ENCODE data around the gene NMRK2. TPM values are rescaled to one million over a fixed set of nuclear protein-coding genes. Genes with fewer than 3 reads are reported as not detected.

Gene NMRK2
- total RNA-seq, 1 experiment from 2014 or later, result 60.0 TPM

DNA sequence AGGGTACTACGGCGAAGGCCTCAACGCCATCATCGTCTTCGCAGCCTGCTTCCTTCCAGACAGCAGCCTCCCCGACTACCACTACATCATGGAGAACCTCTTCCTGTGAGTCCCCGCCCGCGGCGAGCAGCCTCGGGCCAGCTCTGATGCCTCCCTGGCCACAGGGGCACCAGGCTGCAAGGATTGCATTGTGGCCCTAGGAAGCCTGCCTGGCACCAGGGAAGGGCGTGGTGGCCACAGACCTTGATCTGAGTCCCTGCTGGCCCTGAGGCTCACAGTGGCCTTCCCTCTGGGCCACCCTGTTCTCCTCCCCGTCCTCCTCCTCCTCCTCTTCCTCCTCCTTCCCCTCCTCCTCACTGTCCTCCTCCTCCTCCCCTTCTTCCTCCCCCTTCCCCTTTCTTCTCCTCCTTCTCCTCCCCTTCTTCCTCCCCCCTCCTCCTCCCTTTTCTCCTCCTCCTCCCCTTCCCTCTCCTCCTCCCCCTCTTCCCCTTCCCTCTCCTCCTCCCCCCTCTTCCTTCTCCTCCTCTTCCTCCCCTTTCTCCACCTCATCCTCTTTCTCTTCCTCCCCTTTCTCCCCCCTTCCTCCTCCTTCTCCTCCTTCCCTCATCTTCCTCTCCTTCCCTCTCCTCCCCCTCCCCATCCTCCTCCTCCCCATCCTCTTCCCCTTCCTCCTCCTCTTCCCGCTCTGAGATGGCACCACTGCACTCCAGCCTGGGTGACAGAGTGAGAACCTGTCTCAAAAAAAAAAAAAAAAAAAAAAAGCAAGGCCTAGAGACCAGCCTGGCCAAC is 24.4 kb upstream of the NMRK2 start:
- TF ChIP-seq, protein P1, sequence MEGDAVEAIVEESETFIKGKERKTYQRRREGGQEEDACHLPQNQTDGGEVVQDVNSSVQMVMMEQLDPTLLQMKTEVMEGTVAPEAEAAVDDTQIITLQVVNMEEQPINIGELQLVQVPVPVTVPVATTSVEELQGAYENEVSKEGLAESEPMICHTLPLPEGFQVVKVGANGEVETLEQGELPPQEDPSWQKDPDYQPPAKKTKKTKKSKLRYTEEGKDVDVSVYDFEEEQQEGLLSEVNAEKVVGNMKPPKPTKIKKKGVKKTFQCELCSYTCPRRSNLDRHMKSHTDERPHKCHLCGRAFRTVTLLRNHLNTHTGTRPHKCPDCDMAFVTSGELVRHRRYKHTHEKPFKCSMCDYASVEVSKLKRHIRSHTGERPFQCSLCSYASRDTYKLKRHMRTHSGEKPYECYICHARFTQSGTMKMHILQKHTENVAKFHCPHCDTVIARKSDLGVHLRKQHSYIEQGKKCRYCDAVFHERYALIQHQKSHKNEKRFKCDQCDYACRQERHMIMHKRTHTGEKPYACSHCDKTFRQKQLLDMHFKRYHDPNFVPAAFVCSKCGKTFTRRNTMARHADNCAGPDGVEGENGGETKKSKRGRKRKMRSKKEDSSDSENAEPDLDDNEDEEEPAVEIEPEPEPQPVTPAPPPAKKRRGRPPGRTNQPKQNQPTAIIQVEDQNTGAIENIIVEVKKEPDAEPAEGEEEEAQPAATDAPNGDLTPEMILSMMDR (conservative IDR thresholded peaks at IDR 0.05), result no peak
- WGBS (ENCODE audit: extremely low coverage, insufficient read length, low lambda C conversion rate), result 40% methylated on average over 1 of the region's 14 CpGs
- H3K4me1 ChIP-seq (ENCODE audit: insufficient read depth, low read length), result no peaks in the 10 kb centered on the region

More for the DNA sequence above, 24.4 kb upstream of the NMRK2 start:
- H3K9ac ChIP-seq (ENCODE audit: extremely low read depth, insufficient read length, low read length), result no peak overlapping the region
- no peak overlapping the region for H4K8ac ChIP-seq (replicated peaks; ENCODE audit: insufficient read length, low read depth, low read length)
- H3K79me2 ChIP-seq (ENCODE audit: insufficient read depth, low read length), result no peaks in the 10 kb centered on the region
- H3K56ac ChIP-seq (ENCODE audit: insufficient read length, low read depth, low read length), result no peak overlapping the region
- H3K9me3 Mint-ChIP-seq, result peaks cover 17% of the 10 kb centered on the region in 2 experiments
- H2BK120ac ChIP-seq (ENCODE audit: low read depth, low read length, poor library complexity, severe bottlenecking), result no peak overlapping the region
- H2BK15ac ChIP-seq (ENCODE audit: low read depth, low read length), result no peak overlapping the region
- no peak overlapping the region for H2BK12ac ChIP-seq (ENCODE audit: insufficient read length, low read depth, low read length)
- no peaks in the 10 kb centered on the region; the same call in 1 of the 2 replicates for H3K27me3 Mint-ChIP-seq (ENCODE audit: low read depth)
- no peak overlapping the region for H4K5ac ChIP-seq (ENCODE audit: insufficient read length, low read depth, low read length)
- H4K91ac ChIP-seq (ENCODE audit: insufficient read length, low read depth, low read length), result no peak overlapping the region
- peaks cover 34 to 44% (median 44%) of the 10 kb centered on the region in 3 experiments for H3K36me3 Mint-ChIP-seq (ENCODE audit: insufficient read depth in 1 of 3, low read depth in 3 of 3)
- H4K20me1 ChIP-seq (ENCODE audit: control insufficient read depth, insufficient read depth, insufficient read length), result no peaks in the 10 kb centered on the region
- no peak overlapping the region for H3K4me2 ChIP-seq (ENCODE audit: insufficient read depth, insufficient read length, low read length)
- no peak overlapping the region for H3K18ac ChIP-seq (ENCODE audit: insufficient read length, low read depth, low read length)
- no peak overlapping the region for H3T11ph ChIP-seq (ENCODE audit: low read length)
- no peak overlapping the region for H2BK20ac ChIP-seq (ENCODE audit: low read depth, low read length, poor library complexity, severe bottlenecking)
- no peaks in the 10 kb centered on the region for H3K4me1 Mint-ChIP-seq
- no peak overlapping the region for H2AFZ ChIP-seq (ENCODE audit: low read length)
- no peaks in the 10 kb centered on the region for H3K27me3 ChIP-seq (ENCODE audit: insufficient read depth, low read length)
- no peak for DNase-seq
- no peak overlapping the region for H3K14ac ChIP-seq (ENCODE audit: insufficient read depth, low read length)
- no peaks in the 10 kb centered on the region for H3K23me2 ChIP-seq (ENCODE audit: insufficient read length, low read depth, low read length, poor library complexity, severe bottlenecking)
- H3K27ac ChIP-seq (ENCODE audit: insufficient read length, low read depth, low read length), result no peak overlapping the region
- no peak overlapping the region for H3K23ac ChIP-seq (ENCODE audit: insufficient read length, low read depth, low read length)
- H3K27ac Mint-ChIP-seq, result no peak overlapping the region
- peaks cover 12% of the 10 kb centered on the region for H3K9me3 ChIP-seq (ENCODE audit: control insufficient read depth, low read depth, low read length)
- H3K4ac ChIP-seq (ENCODE audit: low read depth, low read length), result no peak overlapping the region
- H2BK5ac ChIP-seq (ENCODE audit: insufficient read length, low read length), result no peak overlapping the region
- no peak overlapping the region for H2AK5ac ChIP-seq (ENCODE audit: insufficient read length, low read length)
- no peaks in the 10 kb centered on the region for H3K79me1 ChIP-seq (ENCODE audit: insufficient read depth, low read depth, low read length, poor library complexity, severe bottlenecking)
- H3K4me3 Mint-ChIP-seq, result no peak overlapping the region
